DND-41 (cell line): ENCODE results near the gene COA3.

Experiments
- ATAC-seq: fragments of 200-7000 bp; cut with Tn5 transposase; 3 replicates; pipeline ENCODE4 v1.9.1; 2021; ENCODE audit warnings: low read depth; ENCODE audit not compliant: insufficient read depth
- DNase-seq: peaks from one replicate; pipeline ENCODE4 v3.0.0-alpha.2; 2020
- H2AFZ ChIP-seq: 2 replicates; pipeline ENCODE4 v1.6.0; 2012; ENCODE audit warnings: low read depth, low read length
- H3K27ac ChIP-seq: 2 replicates; pipeline ENCODE4 v1.5.1; 2012; ENCODE audit warnings: low read length, inconsistent platforms
- H3K27me3 ChIP-seq: fragments of 200-600 bp; sonication (generic); 2 replicates; pipeline ENCODE4 v1.6.0; 2012; ENCODE audit warnings: low read length, mild to moderate bottlenecking, inconsistent platforms; ENCODE audit not compliant: insufficient read depth, poor library complexity
- H3K36me3 ChIP-seq: 2 replicates; pipeline ENCODE4 v1.5.1; 2012; ENCODE audit warnings: low read length, inconsistent platforms; ENCODE audit not compliant: insufficient read depth
- H3K4me1 ChIP-seq: 2 replicates; pipeline ENCODE4 v1.5.1; 2012; ENCODE audit warnings: mild to moderate bottlenecking, low read length; ENCODE audit not compliant: insufficient read depth
- H3K4me2 ChIP-seq: 2 replicates; pipeline ENCODE4 v1.6.0; 2012; ENCODE audit warnings: mild to moderate bottlenecking, moderate library complexity, low read length, inconsistent platforms; ENCODE audit not compliant: insufficient read depth
- H3K4me3 ChIP-seq, 2 experiments: fragments of 200-600 bp in 1 of 2; shearing (Covaris generic) in 1 of 2; 2 replicates each; pipeline ENCODE4 v1.5.1; 2012 to 2016; ENCODE audit warnings: inconsistent platforms in 2 of 2, low read length in 2 of 2, mild to moderate bottlenecking in 2 of 2, low read depth in 1 of 2, moderate library complexity in 1 of 2
- H3K79me2 ChIP-seq: 2 replicates; pipeline ENCODE4 v1.6.0; 2012; ENCODE audit warnings: low read length, inconsistent platforms; ENCODE audit not compliant: insufficient read depth
- H3K9ac ChIP-seq: 2 replicates; pipeline ENCODE4 v1.6.0; 2012; ENCODE audit warnings: low read depth, mild to moderate bottlenecking, inconsistent platforms, low read length, moderate library complexity
- H3K9me3 ChIP-seq: 2 replicates; pipeline ENCODE4 v1.5.1; 2012; ENCODE audit warnings: low read length, moderate library complexity, mild to moderate bottlenecking, inconsistent platforms; ENCODE audit not compliant: insufficient read depth, severe bottlenecking
- H4K20me1 ChIP-seq: 2 replicates; pipeline ENCODE4 v1.6.0; 2012; ENCODE audit warnings: low read length; ENCODE audit not compliant: insufficient read depth
- CTCF ChIP-seq: IDR thresholded peaks from 2 replicates; pipeline ENCODE4 v1.5.1; 2012; ENCODE audit warnings: borderline replicate concordance, low read length, moderate library complexity, mild to moderate bottlenecking; ENCODE audit not compliant: poor library complexity, severe bottlenecking; ENCODE audit errors: extremely low read depth
- EZH2 ChIP-seq: IDR thresholded peaks from 3 replicates; pipeline ENCODE4 v1.6.1; 2012; ENCODE audit warnings: borderline replicate concordance, low read depth, mild to moderate bottlenecking, moderate library complexity, low read length, inconsistent platforms; ENCODE audit not compliant: severe bottlenecking

The COA3 gene

GRCh38 chr17:42783062-42783790, 15.3 kb downstream of the COA3 start:
- Histone ChIP-seq H2AFZ (no peak overlapping the region), H3K27me3 (no peaks in the 10 kb centered on the region), H3K4me2 (no peak overlapping the region), H3K4me3 (no peak overlapping the region), H3K4me1 (no peaks in the 10 kb centered on the region), H3K9ac (no peak overlapping the region), H3K79me2 (no peaks in the 10 kb centered on the region), H3K27ac (no peak overlapping the region), H4K20me1 (no peaks in the 10 kb centered on the region), H3K36me3 (peaks cover 24% of the 10 kb centered on the region), H3K9me3 (no peaks in the 10 kb centered on the region)
- no peak for ATAC-seq
- DNase-seq: no peak
- TF ChIP-seq CTCF: no peak
- TF ChIP-seq EZH2: no peak

- H3K79me2 ChIP-seq: no peaks in the 10 kb centered on the region
- no peak overlapping the region for H3K4me3 ChIP-seq
- H2AFZ ChIP-seq: no peak overlapping the region
- no peaks in the 10 kb centered on the region for H3K9me3 ChIP-seq
- H3K9ac ChIP-seq: no peak overlapping the region
- peaks cover 32% of the 10 kb centered on the region for H3K36me3 ChIP-seq
- H4K20me1 ChIP-seq: no peaks in the 10 kb centered on the region
- H3K27me3 ChIP-seq: no peaks in the 10 kb centered on the region
- H3K27ac ChIP-seq: no peak overlapping the region
- no peaks in the 10 kb centered on the region for H3K4me1 ChIP-seq
- no peak for TF ChIP-seq EZH2
- no peak for TF ChIP-seq CTCF
- DNase-seq (no peak), ATAC-seq (no peak)
- no peak overlapping the region for H3K4me2 ChIP-seq
Measured at GRCh38 chr17:42782166-42783061, 16.1 kb downstream of the COA3 start.

- no peak for DNase-seq
- TF ChIP-seq EZH2 (no peak), CTCF (no peak)
- Histone ChIP-seq H3K27me3 (no peaks in the 10 kb centered on the region), H3K4me1 (no peaks in the 10 kb centered on the region), H2AFZ (no peak overlapping the region), H3K79me2 (no peaks in the 10 kb centered on the region), H3K9ac (no peak overlapping the region), H3K4me2 (no peak overlapping the region), H3K4me3 (no peak overlapping the region), H3K9me3 (no peaks in the 10 kb centered on the region), H3K36me3 (peaks cover 35% of the 10 kb centered on the region), H4K20me1 (no peaks in the 10 kb centered on the region), H3K27ac (no peak overlapping the region)
- 0 out of 3 replicates have a peak, but pooled peaks have one; percentile 10 for ATAC-seq
Measured at GRCh38 chr17:42781639-42782165, 16.8 kb downstream of the COA3 start.
